GM21367 (cell line): Measurements from ENCODE around the gene ELMO2.
A peak's percentile ranks its signal among the peaks of the same experiment; 100 is the strongest.
"Not testable (repeated sequence)": the region's sequence is repeated elsewhere in the genome, so short reads cannot be mapped to it uniquely, and the experiment has no call there.

ENCODE experiments used
- ATAC-seq: cut with Tn5 transposase; IDR thresholded peaks from one replicate; pipeline ENCODE4 v1.9.1; 2021; ENCODE audit not compliant: unreplicated experiment

Gene ELMO2

GRCh38 chr20:46407671-46407996, 1.2 kb upstream of the ELMO2 start:
- ATAC-seq, result no peak

DNA sequence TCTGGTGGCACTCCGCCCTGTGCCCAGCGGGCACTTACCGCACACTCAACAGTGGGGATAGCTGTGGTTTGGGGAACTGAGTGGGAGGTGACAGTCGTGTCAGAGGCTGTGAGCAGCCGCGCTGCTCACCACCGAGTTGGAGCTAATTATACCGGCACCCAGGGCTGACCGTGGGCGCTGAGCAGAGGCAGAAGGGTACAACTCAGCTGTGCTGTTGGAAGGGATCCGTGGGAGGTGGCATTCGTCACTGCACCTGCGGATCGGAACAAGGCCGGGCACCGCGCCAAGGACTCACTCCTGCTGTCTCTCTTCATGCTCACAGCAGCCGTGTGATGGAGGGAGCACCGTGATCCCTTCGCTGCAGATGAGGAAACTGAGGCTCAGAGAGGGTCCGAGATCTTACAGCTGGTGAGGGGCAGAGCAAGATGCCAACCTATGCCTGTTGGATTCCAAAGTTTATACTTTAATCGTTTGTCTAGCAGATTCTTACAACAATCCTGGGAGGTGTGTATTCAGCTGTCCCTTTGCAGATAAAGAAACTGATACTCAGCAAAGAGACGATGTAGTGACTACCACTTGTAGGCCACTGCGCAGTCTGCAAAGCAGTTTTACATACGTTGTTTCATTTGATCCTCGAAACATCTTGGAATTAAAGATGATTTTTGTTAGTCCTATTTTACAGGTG, 713 bp upstream of the ELMO2 start:
- ATAC-seq, result peak; percentile 24

DNA sequence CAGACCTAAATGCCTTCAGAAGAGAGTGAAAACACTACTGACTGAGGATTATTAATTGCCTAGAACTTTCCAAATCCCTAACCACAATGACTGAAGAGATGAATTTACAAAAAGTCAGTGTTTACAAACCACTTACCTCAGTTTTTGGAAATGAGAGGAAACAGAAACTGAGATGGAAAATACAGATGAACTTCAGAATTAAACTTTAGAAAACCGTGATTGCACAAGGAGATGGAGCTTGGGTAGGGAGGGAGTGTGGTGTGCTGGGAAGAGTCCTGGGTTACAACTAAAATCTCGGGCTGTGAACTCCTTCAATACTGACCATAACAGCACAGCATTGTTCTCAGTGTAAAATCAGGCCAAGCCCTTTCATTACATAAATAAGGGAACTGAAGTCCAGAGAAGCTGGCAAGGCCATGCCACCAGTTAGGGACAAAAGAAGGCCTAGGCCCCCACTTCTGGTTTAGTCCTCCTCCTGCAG, 4.0 kb downstream of the ELMO2 start:
- ATAC-seq, result no peak

DNA sequence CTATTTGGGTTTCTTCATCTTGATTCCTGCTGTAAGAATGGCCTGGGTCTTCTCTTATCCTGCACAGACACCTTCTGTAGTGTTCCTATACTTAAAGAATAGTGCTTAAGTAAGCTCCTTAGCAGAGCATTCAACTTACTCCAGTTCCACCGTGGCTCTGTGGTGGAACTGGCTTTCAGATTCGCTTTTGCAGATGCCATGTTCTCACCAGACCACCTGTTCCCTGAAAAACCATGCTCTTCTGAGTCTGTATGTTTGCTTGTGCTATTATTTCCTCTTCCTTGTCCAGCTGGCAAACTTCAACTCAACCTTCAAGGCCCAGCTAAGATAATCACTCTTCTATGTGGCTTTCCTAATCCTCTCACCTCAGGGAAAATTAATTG, 4.9 kb downstream of the ELMO2 start:
- no peak for ATAC-seq

GRCh38 chr20:46400828-46401477, 5.5 kb downstream of the ELMO2 start:
- ATAC-seq, result no peak

DNA sequence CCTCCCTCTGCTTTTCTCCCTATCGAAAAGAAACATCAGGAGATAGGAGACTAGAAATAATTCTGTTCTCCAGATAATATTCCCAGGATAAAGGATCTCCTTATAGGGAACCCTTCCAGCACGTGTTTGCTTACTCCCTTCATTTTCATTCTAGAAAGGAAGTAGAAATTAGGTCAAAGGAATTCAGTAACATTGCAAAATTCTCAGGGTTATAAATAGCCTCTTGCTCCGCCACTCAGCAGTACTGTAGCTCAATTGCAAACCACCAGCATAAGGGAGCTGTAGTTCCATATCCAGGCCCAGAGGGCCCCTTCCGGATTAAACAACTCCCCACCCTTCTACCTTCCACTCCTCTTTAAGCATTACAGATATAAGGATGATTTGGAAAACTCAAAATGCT, 6.2 kb downstream of the ELMO2 start:
- no peak for ATAC-seq

- ATAC-seq, result no peak
Observed at GRCh38 chr20:46399401-46399800, 7.0 kb downstream of the ELMO2 start.

DNA sequence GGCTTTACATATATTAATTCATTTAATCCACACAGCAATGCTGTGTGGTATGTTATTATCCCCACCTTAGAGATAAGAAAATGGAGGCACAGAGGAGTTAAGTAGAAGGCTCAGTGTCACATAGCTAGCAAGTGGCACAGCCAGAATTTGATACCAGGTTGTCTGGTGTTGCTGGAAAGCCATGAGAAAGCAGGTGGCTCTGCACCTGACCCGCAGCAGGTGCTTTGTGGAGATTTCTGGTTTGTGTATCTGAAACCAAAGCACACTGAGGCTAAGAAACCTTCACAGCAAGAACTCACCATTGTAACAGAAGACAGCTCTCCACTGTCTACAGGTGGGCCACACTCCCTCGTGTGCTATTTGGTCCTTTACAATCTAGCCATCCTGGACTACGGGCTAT, 7.5 kb downstream of the ELMO2 start:
- ATAC-seq, result no peak

DNA sequence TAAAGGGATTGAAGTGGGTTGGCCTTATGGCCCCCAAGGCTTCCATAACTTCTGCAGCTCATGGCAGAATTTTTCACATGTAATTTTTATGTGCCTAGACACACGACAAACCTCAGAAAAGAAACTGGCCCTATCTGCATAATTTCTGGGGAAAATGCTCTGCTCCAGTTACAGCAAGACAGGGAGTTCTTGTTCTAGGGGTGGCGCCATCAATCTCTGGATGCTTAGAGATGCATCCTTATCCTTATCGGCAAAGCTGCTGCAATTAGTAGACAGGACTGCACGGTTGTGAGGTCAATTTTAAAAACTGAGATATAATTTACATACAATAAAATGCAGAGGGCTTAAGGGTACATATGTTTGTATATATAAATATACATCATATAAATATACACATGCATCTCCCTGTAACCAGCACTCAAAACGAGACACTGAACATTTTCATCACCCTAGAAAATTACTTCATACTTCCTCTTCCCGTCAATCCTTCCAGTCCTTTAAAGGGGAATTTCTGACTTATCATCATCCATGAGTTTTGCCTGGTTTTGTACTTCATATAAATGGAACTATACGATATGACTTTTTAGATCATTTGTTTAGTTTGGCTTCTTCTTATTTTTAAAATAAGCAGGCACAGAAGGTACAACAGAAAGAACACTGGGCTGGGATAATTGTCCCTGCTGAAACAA, 10.2 kb downstream of the ELMO2 start:
- no peak for ATAC-seq

DNA sequence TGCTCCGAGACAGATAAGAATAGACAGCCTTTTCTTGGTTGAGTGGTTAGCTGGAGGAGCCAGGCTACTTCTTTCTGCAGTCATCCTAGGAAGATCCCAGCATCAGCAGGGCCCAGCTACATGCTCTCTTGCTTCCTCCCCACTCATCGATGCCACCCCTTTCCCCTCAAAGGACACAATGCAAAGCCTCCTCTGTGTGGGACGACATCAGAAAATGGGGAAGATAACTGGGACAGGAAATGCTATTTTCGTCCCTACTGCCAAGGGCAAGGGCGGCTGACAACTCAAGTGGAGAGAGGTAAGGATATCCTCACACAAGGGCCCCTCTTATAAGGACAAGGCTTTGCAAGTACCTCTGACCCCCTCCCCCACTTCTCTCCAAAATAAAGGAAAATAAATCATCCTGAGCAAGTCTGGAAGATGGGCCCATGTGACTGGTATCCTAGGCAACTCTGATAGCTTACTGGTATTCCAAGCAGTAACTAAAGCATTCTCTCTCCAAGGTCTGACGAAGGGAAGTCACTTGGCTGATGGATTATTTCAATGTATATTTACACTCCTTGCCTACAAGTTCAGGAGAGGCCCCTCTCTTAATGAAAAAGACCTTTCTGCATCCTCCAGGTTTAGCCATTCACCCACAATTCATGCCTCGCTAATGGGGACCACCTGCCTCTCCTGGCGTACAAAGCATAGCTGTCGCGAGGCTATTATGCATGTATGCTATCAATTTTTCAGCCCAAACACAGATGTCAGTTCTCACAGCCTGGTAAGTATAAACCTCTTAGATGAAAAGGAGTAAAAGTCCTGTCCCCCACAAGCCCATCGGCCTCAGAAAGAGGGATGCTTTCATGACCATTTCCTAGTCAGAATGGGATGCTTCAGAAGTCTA, 11.3 kb downstream of the ELMO2 start:
- no peak for ATAC-seq

GRCh38 chr20:46393967-46394366, 12.4 kb downstream of the ELMO2 start:
- ATAC-seq, result no peak

- ATAC-seq, result no peak
Observed at GRCh38 chr20:46388937-46389336, 17.5 kb downstream of the ELMO2 start.

DNA sequence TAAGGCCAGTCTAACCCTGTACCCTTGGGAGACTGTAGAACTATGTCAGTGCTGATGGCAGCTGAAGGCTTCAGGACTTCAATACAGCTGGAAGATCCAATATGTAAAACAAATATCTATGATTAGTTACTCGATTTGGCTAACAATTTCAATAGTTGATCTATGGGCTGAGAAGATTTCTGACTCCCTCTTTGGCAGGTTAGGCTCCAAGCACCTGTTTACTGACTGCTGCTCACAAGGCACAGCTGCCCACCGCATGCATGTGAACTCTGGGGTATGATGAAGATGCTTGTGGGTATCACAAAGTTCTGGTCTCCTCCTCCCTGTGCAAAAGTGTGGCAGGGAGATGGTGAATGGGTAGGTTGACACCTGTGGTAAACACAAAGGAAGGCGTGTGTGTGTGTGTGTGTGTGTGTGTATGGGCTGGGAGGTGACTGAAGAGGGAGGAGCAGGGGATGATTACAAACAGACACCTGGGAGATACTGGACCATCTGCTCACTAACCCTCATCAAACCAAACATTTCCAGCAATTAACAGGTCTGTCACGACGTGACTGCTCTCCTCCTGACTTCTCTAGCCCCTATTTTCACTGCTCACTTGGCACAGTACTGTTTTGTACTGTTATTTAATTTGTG, 18.1 kb downstream of the ELMO2 start:
- ATAC-seq, result no peak

GRCh38 chr20:46387054-46387453, 19.4 kb downstream of the ELMO2 start:
- not testable (repeated sequence) for ATAC-seq

- no peak for ATAC-seq
Observed at GRCh38 chr20:46378412-46379009, 27.9 kb downstream of the ELMO2 start.

DNA sequence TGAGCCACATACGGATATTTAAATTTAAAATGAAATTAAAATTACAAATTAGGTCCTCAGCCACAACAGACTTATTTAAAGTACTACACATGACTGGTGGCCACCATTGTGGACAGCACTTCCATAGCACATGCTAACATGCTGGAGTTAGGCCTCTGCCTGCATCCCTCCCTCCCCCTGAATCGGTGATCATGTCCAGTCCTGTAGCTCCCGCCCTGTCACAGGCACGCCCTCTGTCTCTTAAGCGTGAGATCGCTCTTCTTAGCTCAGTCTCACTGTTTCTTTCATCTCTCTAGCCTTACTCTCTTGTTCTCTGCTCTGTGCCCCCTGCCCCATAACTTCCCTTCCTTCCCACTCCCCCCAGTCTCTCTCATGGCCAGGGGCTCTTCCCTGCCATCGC, 28.9 kb downstream of the ELMO2 start:
- ATAC-seq, result no peak

GRCh38 chr20:46376196-46376785, 30.1 kb downstream of the ELMO2 start:
- no peak for ATAC-seq

DNA sequence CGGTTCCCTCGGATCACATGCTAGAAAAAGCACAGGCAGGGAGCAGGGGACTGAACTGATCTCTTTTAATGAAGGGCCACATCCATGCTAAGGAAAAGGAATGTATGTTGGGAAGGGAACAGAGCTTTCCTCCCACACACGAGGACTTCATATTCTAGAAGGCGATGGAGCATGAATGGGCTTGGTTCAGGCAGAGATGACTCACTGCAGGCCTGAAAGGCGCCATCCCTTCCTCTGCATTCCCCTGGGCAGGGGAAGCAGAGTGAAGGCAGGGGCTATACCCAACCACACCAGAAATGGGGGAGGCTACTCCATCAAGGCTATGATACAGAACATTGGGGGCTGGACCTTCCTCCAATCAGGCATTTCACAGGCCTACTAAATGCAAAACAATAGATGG, 30.6 kb downstream of the ELMO2 start:
- no peak for ATAC-seq

DNA sequence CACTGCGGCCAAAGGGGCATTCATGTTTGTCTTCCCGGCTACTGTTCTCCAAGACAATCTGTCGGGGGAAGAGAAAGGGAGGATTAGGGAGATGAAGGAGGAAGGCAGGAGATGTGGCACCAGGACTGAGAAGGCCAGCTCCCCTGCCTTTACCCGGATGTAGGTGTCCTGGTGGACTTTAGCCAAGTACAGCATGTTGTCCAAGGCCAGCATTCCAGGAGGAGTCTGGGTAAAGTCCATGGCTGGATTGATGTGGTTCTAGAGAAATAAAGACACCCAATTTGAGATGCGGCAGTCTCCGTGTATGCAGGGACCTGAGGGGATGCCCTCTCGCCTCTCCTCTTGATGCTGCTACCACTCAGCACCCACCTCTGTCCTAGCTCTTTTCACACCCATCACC, 32.0 kb downstream of the ELMO2 start:
- ATAC-seq, result no peak

GRCh38 chr20:46371656-46372055, 34.8 kb downstream of the ELMO2 start:
- ATAC-seq, result no peak
